Gastroesophageal sphincter (tissue), 4 donors: ENCODE results near the gene PPP1R16B. TPM values are rescaled to one million over a fixed set of nuclear protein-coding genes. Genes with fewer than 3 reads are reported as not detected.
A peak's percentile ranks its signal among the peaks of the same experiment; 100 is the strongest.

ENCODE experiments used
- ATAC-seq: fragments of 150-250 bp; one replicate; pipeline ENCODE4 v1.9.1; 2016; ENCODE audit warnings: mild to moderate bottlenecking, moderate library complexity
- H3K27ac ChIP-seq, 4 donors: fragments of 200-600 bp; sonication (generic) in 3 of 4; 1 replicate in 3 of 4; 2 replicates in 1 of 4; pipeline ENCODE4 v1.5.1; 2016 to 2019
- H3K27me3 ChIP-seq: fragments of 200-600 bp; sonication (generic); one replicate; pipeline ENCODE4 v1.5.1; 2019
- H3K36me3 ChIP-seq, 2 donors: fragments of 200-600 bp; sonication (generic); one replicate each; pipeline ENCODE4 v1.5.1; 2019; ENCODE audit warnings: control low read depth in 1 of 2
- H3K4me1 ChIP-seq, 3 donors: fragments of 200-600 bp; sonication (generic); 1 replicate in 2 of 3; 2 replicates in 1 of 3; pipeline ENCODE4 v1.5.1; 2016 to 2019; ENCODE audit warnings: control low read depth in 2 of 3
- H3K4me3 ChIP-seq, 2 donors: fragments of 200-600 bp; sonication (generic); one replicate each; pipeline ENCODE4 v1.5.1; 2019; ENCODE audit warnings: mild to moderate bottlenecking in 1 of 2, moderate library complexity in 1 of 2
- H3K9me3 ChIP-seq, 3 donors: fragments of 200-600 bp; sonication (generic); one replicate each; pipeline ENCODE4 v1.5.1; 2017 to 2019; ENCODE audit warnings: control low read depth in 2 of 3
- EP300 ChIP-seq: sonication (generic); formaldehyde crosslinking; IDR thresholded peaks from one replicate; pipeline ENCODE4 v1.6.1; 2017; ENCODE audit warnings: antibody characterized with exemption, mild to moderate bottlenecking
- POLR2A ChIP-seq, 2 donors: fragments of 450-650 bp; IDR thresholded peaks; one replicate each; pipeline ENCODE4 v1.6.1; 2017; ENCODE audit warnings: antibody characterized with exemption in 2 of 2, mild to moderate bottlenecking in 2 of 2, moderate library complexity in 1 of 2
- POLR2AphosphoS5 ChIP-seq: sonication (generic); formaldehyde crosslinking; IDR thresholded peaks from one replicate; pipeline ENCODE4 v1.6.1; 2017; ENCODE audit warnings: antibody characterized with exemption
- WGBS, 2 donors: methylation state at CpG; one replicate each; pipeline ENCODE4 v1.1.5; 2018; ENCODE audit warnings: low coverage in 1 of 2; 5-methylcytosine and 5-hydroxymethylcytosine counted together
- total RNA-seq, 4 donors: library from RNA; depleted of rRNA; stranded (reverse); fragments of >200 nt; gene quantifications; one replicate each; pipeline ENCODE4 v1.1.0, GENCODE V29; 2016
- TF ChIP-seq, protein P1 (sequence below), 4 experiments: fragments of 200-600 bp in 2 of 4; fragments of 450-650 bp in 2 of 4; sonication (generic) in 1 of 4; IDR thresholded peaks; one replicate each; pipeline ENCODE4 v1.5.1; 2017 to 2019; ENCODE audit warnings: antibody characterized with exemption in 4 of 4, mild to moderate bottlenecking in 2 of 4, moderate library complexity in 2 of 4

PPP1R16B gene
- total RNA-seq, 4 donors from 2014 or later, result 4.1 to 10.0 (median 5.5) TPM

- Histone ChIP-seq H3K9me3 (no peaks in the 10 kb centered on the region), H3K4me1 (peaks cover 0 to 8% (median 5%) of the 10 kb centered on the region in 3 donors), H3K27ac (peak overlapping the region in 1 of 4 donors; percentile 19), H3K4me3 (no peak overlapping the region), H3K36me3 (peaks cover 0 to 4% of the 10 kb centered on the region in 2 donors), H3K27me3 (peaks cover 34% of the 10 kb centered on the region)
- TF ChIP-seq, protein P1, sequence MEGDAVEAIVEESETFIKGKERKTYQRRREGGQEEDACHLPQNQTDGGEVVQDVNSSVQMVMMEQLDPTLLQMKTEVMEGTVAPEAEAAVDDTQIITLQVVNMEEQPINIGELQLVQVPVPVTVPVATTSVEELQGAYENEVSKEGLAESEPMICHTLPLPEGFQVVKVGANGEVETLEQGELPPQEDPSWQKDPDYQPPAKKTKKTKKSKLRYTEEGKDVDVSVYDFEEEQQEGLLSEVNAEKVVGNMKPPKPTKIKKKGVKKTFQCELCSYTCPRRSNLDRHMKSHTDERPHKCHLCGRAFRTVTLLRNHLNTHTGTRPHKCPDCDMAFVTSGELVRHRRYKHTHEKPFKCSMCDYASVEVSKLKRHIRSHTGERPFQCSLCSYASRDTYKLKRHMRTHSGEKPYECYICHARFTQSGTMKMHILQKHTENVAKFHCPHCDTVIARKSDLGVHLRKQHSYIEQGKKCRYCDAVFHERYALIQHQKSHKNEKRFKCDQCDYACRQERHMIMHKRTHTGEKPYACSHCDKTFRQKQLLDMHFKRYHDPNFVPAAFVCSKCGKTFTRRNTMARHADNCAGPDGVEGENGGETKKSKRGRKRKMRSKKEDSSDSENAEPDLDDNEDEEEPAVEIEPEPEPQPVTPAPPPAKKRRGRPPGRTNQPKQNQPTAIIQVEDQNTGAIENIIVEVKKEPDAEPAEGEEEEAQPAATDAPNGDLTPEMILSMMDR (IDR thresholded peaks at IDR 0.05), result no peak
- TF ChIP-seq EP300, result no peak
- no peak for TF ChIP-seq POLR2A (IDR thresholded peaks at IDR 0.05)
- TF ChIP-seq POLR2AphosphoS5, result no peak
- ATAC-seq, result no peak
- 7 to 17% methylated on average over 4 to 5 of the region's 6 CpGs for WGBS, 2 donors
These were observed 87.6 kb downstream of the PPP1R16B start for GRCh38 chr20:38893056-38893564.

GRCh38 chr20:38893565-38894090, 88.1 kb downstream of the PPP1R16B start:
- Histone ChIP-seq H3K36me3 (peaks cover 0 to 4% of the 10 kb centered on the region in 2 donors), H3K27me3 (peaks cover 34% of the 10 kb centered on the region), H3K27ac (peak overlapping the region in 1 of 4 donors; percentile 19), H3K9me3 (no peaks in the 10 kb centered on the region), H3K4me3 (peak overlapping the region in 1 of 2 donors; percentile 9), H3K4me1 (peaks cover 0 to 8% (median 5%) of the 10 kb centered on the region in 3 donors)
- TF ChIP-seq POLR2A (IDR thresholded peaks at IDR 0.05) (no peak), EP300 (no peak), POLR2AphosphoS5 (no peak)
- TF ChIP-seq, protein P1 (IDR thresholded peaks at IDR 0.05), result peak in 3 of 4 experiments; percentile 55 to 92 (median 62)
- ATAC-seq, result peak; percentile 75
- WGBS, 2 donors, result 18 to 22% methylated on average over 8 to 10 of the region's 25 CpGs

GRCh38 chr20:38894091-38894847, 88.8 kb downstream of the PPP1R16B start:
- peak overlapping the region in 1 of 2 donors; percentile 9 for H3K4me3 ChIP-seq
- 8 to 39% methylated on average over 7 to 15 of the region's 30 CpGs for WGBS, 2 donors
- H3K9me3 ChIP-seq, result no peaks in the 10 kb centered on the region
- peaks cover 39% of the 10 kb centered on the region for H3K27me3 ChIP-seq
- peak; percentile 48 for ATAC-seq
- TF ChIP-seq, protein P1 (IDR thresholded peaks at IDR 0.05), result peak in 1 of 4 experiments; percentile 11
- TF ChIP-seq POLR2AphosphoS5 (no peak), EP300 (no peak), POLR2A (IDR thresholded peaks at IDR 0.05) (no peak)
- peaks cover 0 to 8% (median 5%) of the 10 kb centered on the region in 3 donors for H3K4me1 ChIP-seq
- peaks cover 0 to 4% of the 10 kb centered on the region in 2 donors for H3K36me3 ChIP-seq
- H3K27ac ChIP-seq, result no peak overlapping the region

DNA sequence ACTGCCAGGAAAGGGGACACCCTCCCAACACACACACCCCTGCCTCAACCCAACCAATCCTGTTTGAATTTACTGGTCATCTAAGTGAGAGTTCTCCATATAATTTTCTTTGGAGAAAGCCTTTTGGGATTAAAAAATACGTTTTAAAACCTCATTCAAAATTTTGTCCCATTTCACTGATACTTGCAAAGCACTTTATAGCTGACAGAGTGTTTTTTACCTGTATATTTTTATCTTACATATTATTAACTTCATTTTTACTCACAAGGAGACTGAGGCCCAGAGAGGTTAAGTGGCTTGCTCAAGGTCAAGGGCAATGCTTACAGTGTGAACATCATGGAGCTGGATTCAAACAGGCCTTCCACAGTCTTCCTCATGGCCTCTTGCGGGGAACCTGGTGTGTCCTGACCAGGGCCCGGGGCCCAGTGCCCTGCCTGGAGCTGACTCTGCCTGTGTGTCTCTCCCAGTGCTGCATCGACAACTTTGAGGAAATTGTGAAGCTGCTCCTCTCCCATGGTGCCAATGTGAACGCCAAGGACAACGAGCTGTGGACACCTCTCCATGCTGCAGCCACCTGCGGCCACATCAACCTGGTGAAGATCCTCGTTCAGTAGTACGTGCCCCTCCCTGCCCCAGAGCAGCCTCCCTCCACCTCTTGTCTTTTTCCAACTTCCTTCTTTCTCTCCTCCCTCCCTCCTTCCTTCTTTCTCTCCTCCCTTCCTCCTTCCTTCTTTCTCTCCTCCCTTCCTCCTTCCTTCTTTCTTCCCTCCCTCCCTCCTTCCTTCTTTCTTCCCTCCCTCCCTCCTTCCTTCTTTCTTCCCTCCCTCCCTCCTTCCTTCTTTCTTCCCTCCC, 89.8 kb downstream of the PPP1R16B start:
- H3K27me3 ChIP-seq, result peaks cover 45% of the 10 kb centered on the region
- no peaks in the 10 kb centered on the region for H3K9me3 ChIP-seq
- no peak overlapping the region for H3K27ac ChIP-seq
- no peak for ATAC-seq
- H3K4me1 ChIP-seq, result peaks cover 0 to 8% (median 5%) of the 10 kb centered on the region in 3 donors
- H3K4me3 ChIP-seq, result no peak overlapping the region
- TF ChIP-seq POLR2AphosphoS5 (no peak), EP300 (no peak), POLR2A (IDR thresholded peaks at IDR 0.05) (no peak)
- TF ChIP-seq, protein P1 (IDR thresholded peaks at IDR 0.05), result no peak
- H3K36me3 ChIP-seq, result no peaks in the 10 kb centered on the region
- 34 to 63% methylated on average over 2 to 6 of the region's 9 CpGs for WGBS, 2 donors
